HG02943 (cell line): ENCODE measurements around the gene DISC1.

Source experiments
- ATAC-seq: cut with Tn5 transposase; IDR thresholded peaks from one replicate; pipeline ENCODE4 v1.9.1; 2021; ENCODE audit warnings: mild to moderate bottlenecking, low read depth, moderate library complexity; ENCODE audit not compliant: unreplicated experiment

DISC1 gene

GRCh38 chr1:232017759-232018158, 391.2 kb downstream of the DISC1 start:
- no peak for ATAC-seq

GRCh38 chr1:232018231-232019025, 391.8 kb downstream of the DISC1 start:
- ATAC-seq: no peak

DNA sequence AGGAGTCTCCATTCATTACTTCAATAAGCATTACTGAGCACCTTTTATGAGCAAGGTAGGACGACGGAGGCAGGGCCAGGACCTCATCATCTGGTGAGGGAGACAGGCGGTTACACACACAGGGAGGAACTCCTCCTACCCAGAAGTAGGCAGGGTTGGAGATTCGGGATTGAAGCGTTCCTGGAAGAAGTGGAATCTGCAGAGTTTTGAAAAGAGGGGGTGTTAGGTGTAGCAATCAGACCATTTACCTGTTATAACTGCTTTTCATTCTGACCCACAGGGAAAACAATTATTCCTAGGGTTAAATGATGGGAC, 392.4 kb downstream of the DISC1 start:
- no peak for ATAC-seq

DNA sequence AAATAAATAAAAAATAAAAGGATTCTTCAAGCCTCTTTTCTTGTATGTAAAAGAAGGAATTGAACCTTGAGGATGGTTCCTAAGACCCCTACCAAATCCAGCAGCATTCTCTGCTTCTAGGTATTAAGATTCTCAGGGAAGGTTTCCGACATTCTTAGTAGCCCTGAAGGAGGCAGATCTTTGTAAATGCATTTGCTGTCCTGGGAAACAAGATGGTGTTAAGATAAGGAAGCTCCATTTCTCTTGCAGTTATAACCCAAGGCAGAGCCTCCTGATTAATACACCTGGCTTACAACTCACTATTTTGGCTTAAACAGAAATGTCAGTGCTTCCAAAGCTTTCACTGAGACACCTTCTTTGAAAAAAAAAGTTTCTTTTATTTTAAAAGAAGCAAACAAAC, 393.8 kb downstream of the DISC1 start:
- ATAC-seq: no peak

DNA sequence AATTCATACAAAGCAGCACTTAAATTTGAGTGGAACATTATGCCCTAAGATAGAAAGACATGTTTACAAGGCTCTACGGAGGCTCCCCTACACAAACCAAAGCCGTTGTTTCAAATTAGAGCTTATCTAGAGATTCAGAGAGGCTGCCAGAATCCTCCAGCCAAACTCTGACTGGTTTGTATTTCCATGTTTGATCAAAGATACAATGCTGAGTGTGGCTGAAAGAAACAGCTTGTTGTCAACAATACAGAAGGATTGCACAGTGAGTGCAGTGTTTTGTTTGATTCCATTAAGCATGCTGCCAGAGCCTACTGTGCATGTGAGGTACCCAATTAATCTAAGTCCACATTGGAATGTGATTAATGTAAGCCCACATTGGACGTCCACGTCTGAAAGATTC, 402.7 kb downstream of the DISC1 start:
- ATAC-seq: no peak

- ATAC-seq: no peak
These were observed 404.6 kb downstream of the DISC1 start for GRCh38 chr1:232031156-232031555.

DNA sequence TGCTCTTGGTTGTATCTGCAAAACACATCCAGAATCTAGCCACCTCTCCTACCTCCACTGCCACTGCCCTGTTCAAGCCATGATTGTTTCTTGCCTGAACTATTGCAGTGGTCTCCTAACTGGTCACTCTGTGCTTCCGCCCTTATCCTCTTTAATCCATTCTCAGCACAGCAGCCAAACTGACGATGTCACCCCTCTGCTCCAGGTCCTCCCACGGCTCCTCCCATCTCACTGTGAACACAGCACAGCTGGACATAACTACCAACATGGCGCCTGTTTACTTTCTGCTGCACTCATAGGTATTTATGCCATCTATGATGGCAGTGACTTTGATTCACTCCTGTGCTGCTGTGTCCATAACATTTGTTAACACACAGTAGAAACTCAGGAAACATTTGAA, 406.7 kb downstream of the DISC1 start:
- ATAC-seq: no peak

- no peak for ATAC-seq
These were observed 408.0 kb downstream of the DISC1 start for GRCh38 chr1:232034556-232034955.

- ATAC-seq: no peak
These were observed 409.8 kb downstream of the DISC1 start for GRCh38 chr1:232036181-232036933.

GRCh38 chr1:232037774-232038388, 411.3 kb downstream of the DISC1 start:
- no peak for ATAC-seq

DNA sequence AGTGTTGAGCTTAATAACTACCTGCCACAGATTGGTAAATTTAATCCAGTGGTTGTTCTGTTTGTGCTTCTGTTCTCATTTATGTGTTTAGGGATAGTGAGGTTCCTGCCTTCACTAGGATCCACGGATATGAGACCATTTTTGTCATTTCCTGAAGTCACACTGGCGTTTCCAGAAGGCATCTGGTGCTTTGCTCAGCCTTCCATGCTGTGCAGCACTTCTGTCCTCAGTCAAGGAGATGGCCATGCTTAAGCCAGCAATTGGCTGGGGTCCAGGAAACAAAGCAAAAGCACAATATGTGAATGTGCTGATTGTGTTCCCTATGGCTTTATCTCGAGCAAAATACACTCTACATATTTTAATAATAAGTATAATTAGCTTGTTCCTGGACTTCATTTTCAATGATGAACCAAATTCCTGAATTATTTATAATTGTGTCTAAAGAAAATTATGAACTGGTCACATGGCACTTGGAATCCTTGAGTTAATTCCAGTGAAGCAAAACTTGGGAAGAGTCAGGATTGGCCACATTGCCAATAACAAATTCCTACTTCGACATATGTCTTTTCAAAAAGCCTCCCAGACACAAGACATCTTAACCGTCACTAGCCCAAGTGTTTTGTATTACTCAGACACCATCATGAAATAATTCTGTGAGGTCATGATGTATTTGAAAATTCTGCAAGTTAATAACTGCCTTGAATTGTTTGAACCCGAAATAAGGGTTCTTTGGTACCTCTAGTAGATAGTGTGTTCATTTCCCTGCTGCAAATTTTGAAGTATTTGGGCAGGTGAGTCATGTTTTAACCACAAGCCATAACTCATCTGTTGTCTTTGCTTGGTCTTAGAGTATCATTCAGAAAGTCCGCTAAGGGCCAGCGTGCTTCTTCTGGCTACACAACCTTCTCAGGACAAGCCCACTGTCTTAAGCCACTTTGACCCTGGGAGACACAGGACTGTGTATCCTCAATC, 412.4 kb downstream of the DISC1 start:
- no peak for ATAC-seq

DNA sequence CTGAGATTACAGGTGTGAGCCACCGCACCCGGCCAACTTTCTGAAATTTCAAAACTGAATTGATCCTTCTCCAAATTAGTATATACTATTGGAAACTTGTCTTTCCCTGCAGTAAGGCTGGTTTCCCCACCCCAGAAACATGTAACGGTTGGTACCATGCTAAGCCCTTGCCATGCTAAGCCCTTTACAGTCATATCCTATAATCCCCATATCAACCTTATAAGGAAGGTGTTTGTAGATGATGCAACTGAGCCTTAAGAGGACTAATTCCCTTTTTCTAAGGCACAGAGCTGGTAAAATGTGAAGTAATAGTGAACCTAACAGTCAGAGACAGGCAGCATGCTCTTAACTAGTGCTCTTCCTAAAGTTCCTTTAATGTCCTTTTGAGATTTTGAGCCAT, 413.7 kb downstream of the DISC1 start:
- ATAC-seq: no peak

GRCh38 chr1:232044728-232045127, 418.1 kb downstream of the DISC1 start:
- ATAC-seq: no peak

- no peak for ATAC-seq
These were observed 418.8 kb downstream of the DISC1 start for GRCh38 chr1:232045139-232045994.

GRCh38 chr1:232046451-232047306, 420.1 kb downstream of the DISC1 start:
- ATAC-seq: no peak

DNA sequence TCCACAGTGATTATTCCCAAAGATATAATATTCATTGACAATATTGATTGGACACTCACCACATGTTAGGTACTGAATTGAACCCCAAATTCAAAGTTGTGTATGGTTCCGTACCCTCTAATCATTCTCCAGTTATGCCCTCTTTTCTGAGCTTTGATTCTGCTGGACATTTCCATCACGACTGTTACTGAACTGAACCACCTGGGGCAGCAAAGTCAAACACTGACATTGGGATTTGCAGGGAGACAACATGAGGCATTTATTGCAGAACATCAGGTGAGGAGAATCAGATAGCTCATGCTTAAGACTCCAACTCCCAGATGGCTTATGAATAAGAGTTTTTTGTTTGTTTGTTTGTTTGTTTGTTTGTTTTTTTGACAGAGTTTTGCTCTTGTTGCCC, 420.9 kb downstream of the DISC1 start:
- no peak for ATAC-seq

GRCh38 chr1:232048481-232048880, 421.9 kb downstream of the DISC1 start:
- ATAC-seq: no peak

GRCh38 chr1:232049335-232049734, 422.7 kb downstream of the DISC1 start:
- ATAC-seq: no peak
